ENCODE measurements around the gene SHISAL2A.

Gene SHISAL2A

GRCh38 chr1:52662645-52663313 is 29.8 kb downstream of the SHISAL2A start:
- DNase-seq = no peak

- no peak for DNase-seq
Measured at GRCh38 chr1:52663716-52664115, 30.7 kb downstream of the SHISAL2A start.

GRCh38 chr1:52665006-52665941 is 32.3 kb downstream of the SHISAL2A start:
- DNase-seq = no peak

GRCh38 chr1:52667290-52667689 is 34.3 kb downstream of the SHISAL2A start:
- DNase-seq = no peak

- DNase-seq = no peak
Measured at GRCh38 chr1:52667984-52668383, 35.0 kb downstream of the SHISAL2A start.

GRCh38 chr1:52668711-52669110 is 35.7 kb downstream of the SHISAL2A start:
- DNase-seq = no peak

GRCh38 chr1:52669696-52670095 is 36.7 kb downstream of the SHISAL2A start:
- DNase-seq = no peak

GRCh38 chr1:52670604-52671003 is 37.6 kb downstream of the SHISAL2A start:
- DNase-seq = no peak

- no peak for DNase-seq
Measured at GRCh38 chr1:52672946-52673345, 40.0 kb downstream of the SHISAL2A start.

GRCh38 chr1:52673513-52673912 is 40.5 kb downstream of the SHISAL2A start:
- DNase-seq = no peak

GRCh38 chr1:52674497-52675384 is 41.8 kb downstream of the SHISAL2A start:
- DNase-seq = peak; percentile 46

- no peak for DNase-seq
Measured at GRCh38 chr1:52676249-52676903, 43.4 kb downstream of the SHISAL2A start.

GRCh38 chr1:52677076-52677806 is 44.3 kb downstream of the SHISAL2A start:
- DNase-seq = peak; percentile 61

GRCh38 chr1:52679048-52679447 is 46.1 kb downstream of the SHISAL2A start:
- DNase-seq = no peak

- no peak for DNase-seq
Measured at GRCh38 chr1:52679498-52679897, 46.5 kb downstream of the SHISAL2A start.

- no peak for DNase-seq
Measured at GRCh38 chr1:52680353-52680752, 47.4 kb downstream of the SHISAL2A start.

GRCh38 chr1:52681136-52681535 is 48.2 kb downstream of the SHISAL2A start:
- no peak for DNase-seq

- no peak for DNase-seq
Measured at GRCh38 chr1:52683367-52683940, 50.5 kb downstream of the SHISAL2A start.

GRCh38 chr1:52684545-52684944 is 51.6 kb downstream of the SHISAL2A start:
- DNase-seq = no peak

GRCh38 chr1:52686261-52686751 is 53.3 kb downstream of the SHISAL2A start:
- DNase-seq = peak; percentile 89

- no peak for DNase-seq
Measured at GRCh38 chr1:52686830-52687229, 53.9 kb downstream of the SHISAL2A start.

Data from hematopoietic multipotent progenitor cell treated with erythropoietin and hydrocortisone succinate and interleukin-3 and kit ligand, for 6 days (in vitro differentiated cells).